Neural progenitor cell (in vitro differentiated cells): ENCODE results near the gene LIMK2. TPM values are rescaled to one million over a fixed set of nuclear protein-coding genes. Genes with fewer than 3 reads are reported as not detected.

Experiments used
- DNase-seq: peaks from one replicate; pipeline ENCODE4 v3.0.0-alpha.2; 2016; ENCODE audit warnings: low spot score
- H2AFZ ChIP-seq: fragments of 200-600 bp; sonication (generic); replicated peaks from 2 replicates; pipeline ENCODE4 v1.6.1; 2016; ENCODE audit warnings: antibody characterized with exemption
- H3F3A ChIP-seq: fragments of 200-600 bp; sonication (generic); 2 replicates; pipeline ENCODE4 v1.6.1; 2016; ENCODE audit warnings: antibody characterized with exemption, low read depth
- H3K27ac ChIP-seq: fragments of 200-600 bp; sonication (generic); 2 replicates; pipeline ENCODE4 v1.5.1; 2016; ENCODE audit warnings: mild to moderate bottlenecking
- H3K27me3 ChIP-seq: fragments of 200-600 bp; sonication (generic); 2 replicates; pipeline ENCODE4 v1.6.1; 2016; ENCODE audit warnings: mild to moderate bottlenecking, moderate library complexity
- H3K36me3 ChIP-seq: fragments of 200-600 bp; sonication (generic); 2 replicates; pipeline ENCODE4 v1.5.1; 2016
- H3K4me1 ChIP-seq: fragments of 200-600 bp; sonication (generic); 2 replicates; pipeline ENCODE4 v1.6.1; 2016; ENCODE audit warnings: mixed run types
- H3K4me2 ChIP-seq: fragments of 200-600 bp; sonication (generic); 2 replicates; pipeline ENCODE4 v1.6.1; 2016
- H3K4me3 ChIP-seq: fragments of 200-600 bp; sonication (generic); 2 replicates; pipeline ENCODE4 v1.5.1; 2016
- H3K79me2 ChIP-seq: fragments of 200-600 bp; sonication (generic); 2 replicates; pipeline ENCODE4 v1.6.1; 2016; ENCODE audit warnings: low read depth
- H3K9ac ChIP-seq: fragments of 200-600 bp; sonication (generic); 2 replicates; pipeline ENCODE4 v1.6.1; 2016
- H3K9me3 ChIP-seq: fragments of 200-600 bp; sonication (generic); 2 replicates; pipeline ENCODE4 v1.5.1; 2016; ENCODE audit warnings: low read depth
- H4K20me1 ChIP-seq: fragments of 200-600 bp; sonication (generic); 2 replicates; pipeline ENCODE4 v1.6.1; 2016; ENCODE audit warnings: low read depth
- H3K27ac Mint-ChIP-seq: 3 replicates; pipeline ENCODE4 v1.8.0; 2021; ENCODE audit warnings: mixed read lengths
- H3K27me3 Mint-ChIP-seq: 2 replicates; pipeline ENCODE4 v1.8.0; 2022; ENCODE audit warnings: low read depth, mild to moderate bottlenecking, inconsistent platforms, moderate library complexity, mixed read lengths; ENCODE audit not compliant: insufficient read depth
- H3K36me3 Mint-ChIP-seq: 3 replicates; pipeline ENCODE4 v1.8.0; 2021; ENCODE audit warnings: mixed read lengths
- H3K4me1 Mint-ChIP-seq: 3 replicates; pipeline ENCODE4 v1.8.0; 2021; ENCODE audit warnings: mixed read lengths
- H3K4me3 Mint-ChIP-seq: 3 replicates; pipeline ENCODE4 v1.8.0; 2021; ENCODE audit warnings: mild to moderate bottlenecking, moderate library complexity, mixed read lengths
- H3K9me3 Mint-ChIP-seq: 3 replicates; pipeline ENCODE4 v1.8.0; 2020; ENCODE audit warnings: mixed read lengths
- EZH2 ChIP-seq: fragments of 200-600 bp; sonication (generic); IDR thresholded peaks from 2 replicates; pipeline ENCODE4 v1.6.1; 2017; ENCODE audit warnings: antibody characterized with exemption, mild to moderate bottlenecking, moderate library complexity
- EZH2phosphoT487 ChIP-seq: fragments of 200-600 bp; sonication (generic); IDR thresholded peaks from 2 replicates; pipeline ENCODE4 v1.6.1; 2017; ENCODE audit warnings: antibody characterized with exemption
- total RNA-seq: library from RNA; depleted of rRNA; stranded (reverse); fragments of >200 nt; gene quantifications from 2 replicates; pipeline ENCODE4 v1.2.3, GENCODE V29; 2015; ENCODE audit warnings: low replicate concordance
- TF ChIP-seq, protein P1 (sequence below): fragments of 200-600 bp; sonication (generic); IDR thresholded peaks from 2 replicates; pipeline ENCODE4 v1.5.1; 2017; ENCODE audit warnings: antibody characterized with exemption, mild to moderate bottlenecking

LIMK2 gene
- total RNA-seq, 1 donor from 2014 or later, result 28.1 TPM

DNA sequence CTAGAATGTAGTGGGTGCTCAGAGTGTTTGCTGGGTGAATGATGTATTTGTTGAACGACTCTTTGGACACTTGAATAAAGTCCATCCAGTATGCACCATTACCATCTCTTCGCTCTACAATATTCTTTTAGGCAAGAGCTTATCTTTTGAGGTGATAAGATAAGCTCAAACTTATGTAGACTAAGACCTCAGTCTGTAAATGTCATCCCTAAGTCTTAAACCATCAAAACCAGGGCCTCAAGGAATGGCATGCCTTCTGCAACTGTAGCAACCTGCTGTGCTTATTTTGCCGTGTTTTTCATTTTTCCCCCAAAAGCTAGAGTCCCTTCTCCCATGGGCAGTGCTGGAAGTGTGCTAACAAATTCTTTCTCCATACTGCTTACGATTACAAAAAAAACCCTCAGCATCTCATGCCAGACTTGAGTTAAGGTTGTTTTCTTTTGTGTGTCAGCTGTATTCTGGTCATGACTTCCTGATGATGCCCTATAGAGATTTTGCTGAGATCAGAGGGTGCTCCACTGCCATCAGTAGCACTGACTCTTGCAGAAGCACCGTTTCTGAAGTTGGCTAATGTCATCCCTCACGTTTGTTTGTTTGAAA is 27.8 kb downstream of the LIMK2 start:
- Mint-ChIP-seq H3K27me3 (no peaks in the 10 kb centered on the region), H3K36me3 (peaks cover 2% of the 10 kb centered on the region), H3K27ac (no peak overlapping the region), H3K4me3 (no peak overlapping the region), H3K9me3 (no peaks in the 10 kb centered on the region), H3K4me1 (peaks cover 17% of the 10 kb centered on the region)
- Histone ChIP-seq H3K4me1 (peaks cover 9% of the 10 kb centered on the region), H3F3A (no peaks in the 10 kb centered on the region), H3K9ac (no peak overlapping the region), H3K79me2 (peaks cover 7% of the 10 kb centered on the region), H2AFZ (no peak overlapping the region), H3K4me3 (no peak overlapping the region), H3K27ac (no peak overlapping the region), H3K36me3 (no peaks in the 10 kb centered on the region), H3K4me2 (no peak overlapping the region), H3K9me3 (no peaks in the 10 kb centered on the region), H3K27me3 (no peaks in the 10 kb centered on the region), H4K20me1 (peaks cover 7% of the 10 kb centered on the region)
- TF ChIP-seq EZH2phosphoT487 (no peak), EZH2 (no peak)
- TF ChIP-seq, protein P1, sequence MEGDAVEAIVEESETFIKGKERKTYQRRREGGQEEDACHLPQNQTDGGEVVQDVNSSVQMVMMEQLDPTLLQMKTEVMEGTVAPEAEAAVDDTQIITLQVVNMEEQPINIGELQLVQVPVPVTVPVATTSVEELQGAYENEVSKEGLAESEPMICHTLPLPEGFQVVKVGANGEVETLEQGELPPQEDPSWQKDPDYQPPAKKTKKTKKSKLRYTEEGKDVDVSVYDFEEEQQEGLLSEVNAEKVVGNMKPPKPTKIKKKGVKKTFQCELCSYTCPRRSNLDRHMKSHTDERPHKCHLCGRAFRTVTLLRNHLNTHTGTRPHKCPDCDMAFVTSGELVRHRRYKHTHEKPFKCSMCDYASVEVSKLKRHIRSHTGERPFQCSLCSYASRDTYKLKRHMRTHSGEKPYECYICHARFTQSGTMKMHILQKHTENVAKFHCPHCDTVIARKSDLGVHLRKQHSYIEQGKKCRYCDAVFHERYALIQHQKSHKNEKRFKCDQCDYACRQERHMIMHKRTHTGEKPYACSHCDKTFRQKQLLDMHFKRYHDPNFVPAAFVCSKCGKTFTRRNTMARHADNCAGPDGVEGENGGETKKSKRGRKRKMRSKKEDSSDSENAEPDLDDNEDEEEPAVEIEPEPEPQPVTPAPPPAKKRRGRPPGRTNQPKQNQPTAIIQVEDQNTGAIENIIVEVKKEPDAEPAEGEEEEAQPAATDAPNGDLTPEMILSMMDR, result no peak
- DNase-seq, result no peak

DNA sequence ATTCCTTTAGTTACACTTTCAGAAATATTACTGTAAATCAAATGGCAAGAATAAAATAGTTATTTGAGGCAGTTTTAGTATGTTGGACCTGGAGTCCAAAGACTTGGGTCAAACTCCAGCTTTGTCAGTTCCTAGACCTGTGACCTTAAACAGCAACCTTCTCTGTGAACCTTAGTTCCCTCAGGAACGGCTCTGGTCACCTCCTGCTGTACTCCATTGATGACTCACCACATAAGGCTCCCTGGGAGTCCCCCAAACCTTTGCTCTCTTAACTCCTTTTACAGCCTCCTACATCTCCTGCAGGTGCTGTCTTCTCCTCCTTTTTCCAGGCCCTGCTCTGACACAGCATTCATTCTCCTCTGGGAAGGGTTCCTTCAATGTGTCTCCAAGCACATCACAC is 29.1 kb downstream of the LIMK2 start:
- no peaks in the 10 kb centered on the region for H3K9me3 Mint-ChIP-seq
- Histone ChIP-seq H3K27ac (no peak overlapping the region), H3K4me1 (peaks cover 9% of the 10 kb centered on the region), H3K9ac (no peak overlapping the region), H3K9me3 (no peaks in the 10 kb centered on the region), H3K36me3 (no peaks in the 10 kb centered on the region), H3K4me2 (no peak overlapping the region), H3K27me3 (no peaks in the 10 kb centered on the region), H3K4me3 (no peak overlapping the region), H3F3A (no peaks in the 10 kb centered on the region), H3K79me2 (peaks cover 11% of the 10 kb centered on the region), H4K20me1 (peaks cover 7% of the 10 kb centered on the region), H2AFZ (no peak overlapping the region)
- TF ChIP-seq EZH2phosphoT487 (no peak), EZH2 (no peak)
- TF ChIP-seq, protein P1, result no peak
- no peak overlapping the region for H3K4me3 Mint-ChIP-seq
- peaks cover 2% of the 10 kb centered on the region for H3K27me3 Mint-ChIP-seq
- H3K27ac Mint-ChIP-seq, result no peak overlapping the region
- H3K4me1 Mint-ChIP-seq, result peaks cover 20% of the 10 kb centered on the region
- H3K36me3 Mint-ChIP-seq, result peaks cover 2% of the 10 kb centered on the region
- no peak for DNase-seq

DNA sequence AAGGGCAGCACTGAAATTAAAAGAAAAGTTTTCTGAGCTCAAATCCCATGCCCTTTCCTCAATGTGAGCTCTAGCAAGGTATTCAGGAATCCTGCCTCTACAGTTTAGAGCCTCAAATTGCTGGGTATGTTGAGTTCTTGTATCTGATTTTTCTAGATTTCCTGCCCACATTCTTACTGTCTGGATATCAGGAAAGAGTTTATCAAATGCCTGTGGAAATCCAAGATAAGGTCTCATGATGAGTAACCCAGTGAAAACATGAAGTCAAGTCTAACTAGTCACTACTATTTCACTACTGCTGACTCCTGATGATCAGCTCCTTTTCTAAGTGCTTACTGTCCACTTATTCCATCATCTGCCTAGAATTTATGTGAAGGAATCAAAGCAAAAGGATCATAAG is 29.8 kb downstream of the LIMK2 start:
- no peaks in the 10 kb centered on the region for H3K9me3 ChIP-seq
- Mint-ChIP-seq H3K27ac (no peak overlapping the region), H3K9me3 (no peaks in the 10 kb centered on the region), H3K4me1 (peaks cover 21% of the 10 kb centered on the region), H3K4me3 (no peak overlapping the region), H3K36me3 (peaks cover 2% of the 10 kb centered on the region), H3K27me3 (peaks cover 2% of the 10 kb centered on the region)
- H4K20me1 ChIP-seq, result peaks cover 7% of the 10 kb centered on the region
- H3K4me1 ChIP-seq, result peaks cover 9% of the 10 kb centered on the region
- no peak overlapping the region for H3K27ac ChIP-seq
- H3K9ac ChIP-seq, result no peak overlapping the region
- TF ChIP-seq, protein P1, result no peak
- TF ChIP-seq EZH2phosphoT487, result no peak
- TF ChIP-seq EZH2, result no peak
- no peaks in the 10 kb centered on the region for H3K36me3 ChIP-seq
- H3F3A ChIP-seq, result peaks cover 3% of the 10 kb centered on the region
- no peak for DNase-seq
- H3K79me2 ChIP-seq, result peaks cover 11% of the 10 kb centered on the region
- H3K27me3 ChIP-seq, result no peaks in the 10 kb centered on the region
- no peak overlapping the region for H3K4me3 ChIP-seq
- no peak overlapping the region for H2AFZ ChIP-seq
- no peak overlapping the region for H3K4me2 ChIP-seq
